GM23338 (cell line): ENCODE measurements around the gene FCHSD2. TPM values are rescaled to one million over a fixed set of nuclear protein-coding genes. Genes with fewer than 3 reads are reported as not detected.

ENCODE experiments used
- ATAC-seq: fragments of 200-7000 bp; cut with Tn5 transposase; 3 replicates; pipeline ENCODE4 v1.9.1; 2020
- DNase-seq: peaks from one replicate; pipeline ENCODE4 v3.0.0-alpha.2; 2015; ENCODE audit warnings: low spot score
- H2AFZ ChIP-seq: fragments of 200-600 bp; sonication (generic); 2 replicates; pipeline ENCODE4 v1.8.0; 2016; ENCODE audit warnings: antibody characterized with exemption, mild to moderate bottlenecking, moderate library complexity
- H3F3A ChIP-seq: fragments of 200-600 bp; sonication (generic); replicated peaks from 2 replicates; pipeline ENCODE4 v1.8.0; 2017; ENCODE audit warnings: antibody characterized with exemption, mixed run types, low read depth
- H3K27ac ChIP-seq: fragments of 200-600 bp; sonication (generic); 2 replicates; pipeline ENCODE4 v1.6.1; 2016; ENCODE audit warnings: low read depth
- H3K27me3 ChIP-seq: fragments of 200-600 bp; sonication (generic); 2 replicates; pipeline ENCODE4 v1.8.0; 2016; ENCODE audit warnings: mild to moderate bottlenecking, mixed run types, moderate library complexity; ENCODE audit not compliant: insufficient read depth
- H3K36me3 ChIP-seq: fragments of 200-600 bp; sonication (generic); 2 replicates; pipeline ENCODE4 v1.8.0; 2016; ENCODE audit warnings: mild to moderate bottlenecking; ENCODE audit not compliant: insufficient read depth
- H3K4me1 ChIP-seq: fragments of 200-600 bp; sonication (generic); 2 replicates; pipeline ENCODE4 v1.8.0; 2016; ENCODE audit warnings: mild to moderate bottlenecking, moderate library complexity; ENCODE audit not compliant: insufficient read depth
- H3K4me2 ChIP-seq: fragments of 200-600 bp; sonication (generic); 2 replicates; pipeline ENCODE4 v1.7.1; 2017; ENCODE audit warnings: mixed run types
- H3K4me3 ChIP-seq: fragments of 200-600 bp; sonication (generic); 2 replicates; pipeline ENCODE4 v1.6.1; 2016; ENCODE audit warnings: mixed run types
- H3K79me2 ChIP-seq: fragments of 200-600 bp; sonication (generic); replicated peaks from 2 replicates; pipeline ENCODE4 v1.8.0; 2017; ENCODE audit warnings: mild to moderate bottlenecking; ENCODE audit not compliant: insufficient read depth
- H3K9me2 ChIP-seq: fragments of 200-600 bp; sonication (generic); 2 replicates; pipeline ENCODE4 v1.8.0; 2017; ENCODE audit not compliant: insufficient read depth
- H4K20me1 ChIP-seq: fragments of 200-600 bp; sonication (generic); replicated peaks from 2 replicates; pipeline ENCODE4 v1.8.0; 2017; ENCODE audit warnings: mild to moderate bottlenecking; ENCODE audit not compliant: insufficient read depth
- H3K27ac Mint-ChIP-seq: 2 replicates; pipeline ENCODE4 v1.8.0; 2020; ENCODE audit warnings: inconsistent platforms, mild to moderate bottlenecking, moderate library complexity, mixed read lengths
- H3K27me3 Mint-ChIP-seq: 3 replicates; pipeline ENCODE4 v1.8.0; 2022; ENCODE audit warnings: low read depth, mild to moderate bottlenecking, moderate library complexity, mixed read lengths, inconsistent platforms; ENCODE audit not compliant: insufficient read depth, poor library complexity
- H3K36me3 Mint-ChIP-seq: 3 replicates; pipeline ENCODE4 v1.8.0; 2021; ENCODE audit warnings: low read depth, mild to moderate bottlenecking, inconsistent platforms, moderate library complexity, mixed read lengths
- H3K4me1 Mint-ChIP-seq: 3 replicates; pipeline ENCODE4 v1.8.0; 2020; ENCODE audit warnings: mild to moderate bottlenecking, inconsistent platforms, mixed read lengths
- H3K4me3 Mint-ChIP-seq: 3 replicates; pipeline ENCODE4 v1.8.0; 2021; ENCODE audit warnings: moderate library complexity, mild to moderate bottlenecking, inconsistent platforms, mixed read lengths
- H3K9me3 Mint-ChIP-seq: 3 replicates; pipeline ENCODE4 v1.8.0; 2020; ENCODE audit warnings: moderate library complexity, mild to moderate bottlenecking, inconsistent platforms, mixed read lengths
- CREB1 ChIP-seq: fragments of 250-450 bp; sonication (Bioruptor Pico); IDR thresholded peaks from 2 replicates; pipeline ENCODE4 v1.5.0; 2020; ENCODE audit warnings: low read depth, mild to moderate bottlenecking, moderate library complexity
- CTCF ChIP-seq, 2 experiments: fragments of 200-600 bp in 1 of 2; sonication (generic) in 1 of 2; conservative IDR thresholded peaks; 2 replicates each; pipeline versions ENCODE4 v1.5.1 to v1.6.1; 2016 to 2017; ENCODE audit warnings: antibody characterized with exemption in 2 of 2, low read depth in 2 of 2, mild to moderate bottlenecking in 2 of 2, moderate library complexity in 1 of 2
- EZH2phosphoT487 ChIP-seq: fragments of 200-600 bp; sonication (generic); IDR thresholded peaks from one replicate; pipeline ENCODE4 v1.8.1; 2018; ENCODE audit warnings: antibody characterized with exemption; ENCODE audit not compliant: unreplicated experiment
- POLR2AphosphoS5 ChIP-seq: IDR thresholded peaks from 2 replicates; pipeline ENCODE4 v1.6.1; 2016; ENCODE audit warnings: antibody characterized with exemption, low read depth
- polyA plus RNA-seq: library from polyadenylated mRNA; unstranded; fragments of >200 nt; fragmentation: Nextera tagmentation; extraction: Ambion mirVana; gene quantifications from 2 replicates; pipeline ENCODE4 v1.2.1, GENCODE V29; 2016
- total RNA-seq: library from RNA; depleted of rRNA; stranded (reverse); fragments of >200 nt; shearing (Covaris generic); gene quantifications from 2 replicates; pipeline ENCODE4 v1.2.3, GENCODE V29; 2014
- TF ChIP-seq, protein P1 (sequence below): fragments of 250-450 bp; sonication (Bioruptor Pico); IDR thresholded peaks from 2 replicates; pipeline ENCODE4 v1.5.0; 2020; ENCODE audit warnings: mild to moderate bottlenecking, moderate library complexity
- TF ChIP-seq, protein P2 (sequence below): IDR thresholded peaks from 2 replicates; pipeline ENCODE4 v1.6.1; 2016; ENCODE audit warnings: antibody characterized with exemption

Gene FCHSD2
- total and polyA plus RNA-seq, 2 experiments from 2014 or later: 3.6 to 5.2 TPM

DNA sequence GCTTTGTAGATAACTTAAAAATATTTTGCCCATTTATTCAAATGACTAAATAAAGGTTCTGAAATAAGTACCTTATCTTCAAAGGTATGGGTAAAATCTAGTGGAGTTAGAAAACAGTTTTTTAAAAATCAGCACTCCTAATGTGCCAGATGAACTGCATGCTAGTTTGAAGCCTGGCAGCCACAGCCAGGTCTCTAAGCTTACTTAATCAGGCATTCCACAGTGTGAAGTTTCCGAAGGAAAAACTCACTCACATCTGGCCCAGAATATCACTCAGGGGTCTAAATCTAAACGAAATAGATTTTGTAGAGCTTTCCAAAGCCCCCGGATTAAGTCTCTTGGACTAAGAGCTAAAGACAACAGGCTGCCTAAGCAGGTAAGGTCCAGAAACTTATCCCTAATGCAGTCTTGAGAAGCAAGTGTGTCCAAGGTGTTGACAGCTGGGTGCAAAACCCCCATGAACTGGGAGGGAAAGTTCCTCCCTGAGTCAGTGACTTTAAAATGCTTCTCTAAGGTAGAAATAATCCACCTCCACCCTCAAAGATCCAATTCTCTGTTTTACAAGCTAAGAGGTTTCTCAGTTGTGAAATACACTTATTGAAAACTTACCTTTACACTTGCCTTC is 157.6 kb downstream of the FCHSD2 start:
- no peaks in the 10 kb centered on the region for H4K20me1 ChIP-seq
- Mint-ChIP-seq H3K4me3 (no peak overlapping the region), H3K27me3 (no peaks in the 10 kb centered on the region), H3K4me1 (peaks cover 17% of the 10 kb centered on the region; the same call in 2 of the 3 replicates), H3K9me3 (no peaks in the 10 kb centered on the region), H3K36me3 (no peaks in the 10 kb centered on the region), H3K27ac (no peak overlapping the region)
- no peak overlapping the region for H3K27ac ChIP-seq
- no peak overlapping the region for H2AFZ ChIP-seq
- no peak overlapping the region for H3K4me2 ChIP-seq
- ATAC-seq: no peak
- no peak overlapping the region for H3K4me3 ChIP-seq
- no peaks in the 10 kb centered on the region for H3K79me2 ChIP-seq
- no peak for TF ChIP-seq POLR2AphosphoS5
- no peak for TF ChIP-seq CTCF (conservative IDR thresholded peaks at IDR 0.05; ENCODE audit: low read depth in 2 of 2)
- no peak for TF ChIP-seq EZH2phosphoT487
- no peaks in the 10 kb centered on the region for H3K9me2 ChIP-seq
- no peaks in the 10 kb centered on the region for H3F3A ChIP-seq
- no peak for DNase-seq
- H3K4me1 ChIP-seq: peaks cover 6% of the 10 kb centered on the region; the same call in 1 of the 2 replicates
- H3K36me3 ChIP-seq: no peaks in the 10 kb centered on the region
- no peaks in the 10 kb centered on the region for H3K27me3 ChIP-seq

DNA sequence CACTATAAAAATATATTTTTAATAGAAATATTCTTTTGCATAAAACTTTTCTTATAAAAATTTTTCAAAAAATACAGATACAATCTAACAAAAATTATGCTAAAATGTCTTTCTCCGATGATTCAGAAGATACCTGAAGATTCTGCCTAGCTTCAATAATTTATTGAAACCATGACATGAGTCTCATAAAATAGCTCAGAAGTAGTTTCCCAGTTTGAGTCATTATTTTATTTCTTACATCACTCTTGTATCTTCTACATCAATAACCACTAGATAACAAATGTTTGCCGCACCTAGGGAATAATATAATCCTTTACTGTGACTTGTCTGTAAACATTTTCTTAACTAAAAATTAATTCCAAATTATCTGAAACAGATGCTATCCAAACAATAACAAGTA is 158.6 kb downstream of the FCHSD2 start:
- Histone ChIP-seq H2AFZ (no peak overlapping the region), H4K20me1 (no peaks in the 10 kb centered on the region), H3K4me1 (peaks cover 6% of the 10 kb centered on the region; the same call in 1 of the 2 replicates), H3K9me2 (no peaks in the 10 kb centered on the region), H3K79me2 (no peaks in the 10 kb centered on the region), H3K27ac (no peak overlapping the region), H3K36me3 (no peaks in the 10 kb centered on the region), H3K27me3 (no peaks in the 10 kb centered on the region), H3K4me2 (no peak overlapping the region), H3K4me3 (no peak overlapping the region), H3F3A (no peaks in the 10 kb centered on the region)
- Mint-ChIP-seq H3K27ac (no peak overlapping the region), H3K27me3 (no peaks in the 10 kb centered on the region), H3K4me1 (peaks cover 17% of the 10 kb centered on the region; the same call in 2 of the 3 replicates), H3K9me3 (no peaks in the 10 kb centered on the region), H3K4me3 (no peak overlapping the region), H3K36me3 (peaks cover under 1% of the 10 kb centered on the region; the same call in 1 of the 3 replicates)
- DNase-seq (no peak), ATAC-seq (no peak)
- TF ChIP-seq, protein P1, sequence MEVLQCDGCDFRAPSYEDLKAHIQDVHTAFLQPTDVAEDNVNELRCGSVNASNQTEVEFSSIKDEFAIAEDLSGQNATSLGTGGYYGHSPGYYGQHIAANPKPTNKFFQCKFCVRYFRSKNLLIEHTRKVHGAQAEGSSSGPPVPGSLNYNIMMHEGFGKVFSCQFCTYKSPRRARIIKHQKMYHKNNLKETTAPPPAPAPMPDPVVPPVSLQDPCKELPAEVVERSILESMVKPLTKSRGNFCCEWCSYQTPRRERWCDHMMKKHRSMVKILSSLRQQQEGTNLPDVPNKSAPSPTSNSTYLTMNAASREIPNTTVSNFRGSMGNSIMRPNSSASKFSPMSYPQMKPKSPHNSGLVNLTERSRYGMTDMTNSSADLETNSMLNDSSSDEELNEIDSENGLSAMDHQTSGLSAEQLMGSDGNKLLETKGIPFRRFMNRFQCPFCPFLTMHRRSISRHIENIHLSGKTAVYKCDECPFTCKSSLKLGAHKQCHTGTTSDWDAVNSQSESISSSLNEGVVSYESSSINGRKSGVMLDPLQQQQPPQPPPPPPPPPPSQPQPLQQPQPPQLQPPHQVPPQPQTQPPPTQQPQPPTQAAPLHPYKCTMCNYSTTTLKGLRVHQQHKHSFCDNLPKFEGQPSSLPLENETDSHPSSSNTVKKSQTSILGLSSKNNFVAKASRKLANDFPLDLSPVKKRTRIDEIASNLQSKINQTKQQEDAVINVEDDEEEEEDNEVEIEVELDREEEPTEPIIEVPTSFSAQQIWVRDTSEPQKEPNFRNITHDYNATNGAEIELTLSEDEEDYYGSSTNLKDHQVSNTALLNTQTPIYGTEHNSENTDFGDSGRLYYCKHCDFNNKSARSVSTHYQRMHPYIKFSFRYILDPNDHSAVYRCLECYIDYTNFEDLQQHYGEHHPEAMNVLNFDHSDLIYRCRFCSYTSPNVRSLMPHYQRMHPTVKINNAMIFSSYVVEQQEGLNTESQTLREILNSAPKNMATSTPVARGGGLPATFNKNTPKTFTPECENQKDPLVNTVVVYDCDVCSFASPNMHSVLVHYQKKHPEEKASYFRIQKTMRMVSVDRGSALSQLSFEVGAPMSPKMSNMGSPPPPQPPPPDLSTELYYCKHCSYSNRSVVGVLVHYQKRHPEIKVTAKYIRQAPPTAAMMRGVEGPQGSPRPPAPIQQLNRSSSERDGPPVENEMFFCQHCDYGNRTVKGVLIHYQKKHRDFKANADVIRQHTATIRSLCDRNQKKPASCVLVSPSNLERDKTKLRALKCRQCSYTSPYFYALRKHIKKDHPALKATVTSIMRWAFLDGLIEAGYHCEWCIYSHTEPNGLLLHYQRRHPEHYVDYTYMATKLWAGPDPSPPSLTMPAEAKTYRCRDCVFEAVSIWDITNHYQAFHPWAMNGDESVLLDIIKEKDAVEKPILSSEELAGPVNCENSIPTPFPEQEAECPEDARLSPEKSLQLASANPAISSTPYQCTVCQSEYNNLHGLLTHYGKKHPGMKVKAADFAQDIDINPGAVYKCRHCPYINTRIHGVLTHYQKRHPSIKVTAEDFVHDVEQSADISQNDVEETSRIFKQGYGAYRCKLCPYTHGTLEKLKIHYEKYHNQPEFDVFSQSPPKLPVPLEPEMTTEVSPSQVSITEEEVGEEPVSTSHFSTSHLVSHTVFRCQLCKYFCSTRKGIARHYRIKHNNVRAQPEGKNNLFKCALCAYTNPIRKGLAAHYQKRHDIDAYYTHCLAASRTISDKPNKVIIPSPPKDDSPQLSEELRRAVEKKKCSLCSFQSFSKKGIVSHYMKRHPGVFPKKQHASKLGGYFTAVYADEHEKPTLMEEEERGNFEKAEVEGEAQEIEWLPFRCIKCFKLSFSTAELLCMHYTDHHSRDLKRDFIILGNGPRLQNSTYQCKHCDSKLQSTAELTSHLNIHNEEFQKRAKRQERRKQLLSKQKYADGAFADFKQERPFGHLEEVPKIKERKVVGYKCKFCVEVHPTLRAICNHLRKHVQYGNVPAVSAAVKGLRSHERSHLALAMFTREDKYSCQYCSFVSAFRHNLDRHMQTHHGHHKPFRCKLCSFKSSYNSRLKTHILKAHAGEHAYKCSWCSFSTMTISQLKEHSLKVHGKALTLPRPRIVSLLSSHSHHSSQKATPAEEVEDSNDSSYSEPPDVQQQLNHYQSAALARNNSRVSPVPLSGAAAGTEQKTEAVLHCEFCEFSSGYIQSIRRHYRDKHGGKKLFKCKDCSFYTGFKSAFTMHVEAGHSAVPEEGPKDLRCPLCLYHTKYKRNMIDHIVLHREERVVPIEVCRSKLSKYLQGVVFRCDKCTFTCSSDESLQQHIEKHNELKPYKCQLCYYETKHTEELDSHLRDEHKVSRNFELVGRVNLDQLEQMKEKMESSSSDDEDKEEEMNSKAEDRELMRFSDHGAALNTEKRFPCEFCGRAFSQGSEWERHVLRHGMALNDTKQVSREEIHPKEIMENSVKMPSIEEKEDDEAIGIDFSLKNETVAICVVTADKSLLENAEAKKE (CRISPR knock-in tag): no peak
- TF ChIP-seq, protein P2, sequence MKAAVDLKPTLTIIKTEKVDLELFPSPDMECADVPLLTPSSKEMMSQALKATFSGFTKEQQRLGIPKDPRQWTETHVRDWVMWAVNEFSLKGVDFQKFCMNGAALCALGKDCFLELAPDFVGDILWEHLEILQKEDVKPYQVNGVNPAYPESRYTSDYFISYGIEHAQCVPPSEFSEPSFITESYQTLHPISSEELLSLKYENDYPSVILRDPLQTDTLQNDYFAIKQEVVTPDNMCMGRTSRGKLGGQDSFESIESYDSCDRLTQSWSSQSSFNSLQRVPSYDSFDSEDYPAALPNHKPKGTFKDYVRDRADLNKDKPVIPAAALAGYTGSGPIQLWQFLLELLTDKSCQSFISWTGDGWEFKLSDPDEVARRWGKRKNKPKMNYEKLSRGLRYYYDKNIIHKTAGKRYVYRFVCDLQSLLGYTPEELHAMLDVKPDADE: no peak
- TF ChIP-seq CREB1 (CRISPR knock-in tag) (no peak), CTCF (conservative IDR thresholded peaks at IDR 0.05; ENCODE audit: low read depth in 2 of 2) (no peak), POLR2AphosphoS5 (no peak)
